ENCODE measurements around the gene MTRFR. TPM values are rescaled to one million over a fixed set of nuclear protein-coding genes. Genes with fewer than 3 reads are reported as not detected.

MTRFR gene
- total RNA-seq, 1 donor from 2014 or later, result 10.9 TPM

DNA sequence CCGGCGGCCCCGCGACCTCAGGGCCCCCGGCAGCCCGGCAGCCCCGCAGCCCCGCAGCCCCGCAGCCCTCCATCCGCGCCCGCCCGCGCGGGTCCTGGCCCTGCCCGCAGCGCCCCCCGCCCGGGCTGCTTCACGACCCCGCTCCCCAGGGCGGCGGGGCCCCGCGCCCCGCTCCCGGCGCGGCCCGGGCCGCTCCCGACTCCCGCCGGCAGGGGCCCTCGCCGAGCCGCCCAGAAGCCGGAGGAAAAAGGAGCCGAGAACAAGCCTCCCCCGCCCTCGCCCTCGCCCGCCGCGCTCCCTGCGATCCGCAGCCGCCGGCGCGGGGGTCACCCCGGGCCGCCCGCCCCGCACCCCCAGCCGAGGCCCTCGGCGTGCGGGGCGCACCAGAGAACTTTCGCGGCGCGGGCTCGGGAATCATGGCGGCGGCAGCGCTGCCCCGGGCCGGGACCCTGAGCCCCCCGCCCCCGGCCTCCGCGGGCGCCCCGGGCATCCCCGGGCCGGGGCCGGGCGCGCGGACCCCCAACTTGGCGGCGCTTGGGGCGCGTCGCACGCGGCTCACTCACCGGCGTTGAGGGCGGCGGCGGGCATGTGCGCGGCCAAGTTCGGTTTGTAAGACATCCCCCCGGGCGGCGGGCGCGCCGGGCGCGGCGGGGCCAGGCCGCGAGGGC, 37.9 kb downstream of the MTRFR start:
- DNase-seq, result peak; percentile 22

DNA sequence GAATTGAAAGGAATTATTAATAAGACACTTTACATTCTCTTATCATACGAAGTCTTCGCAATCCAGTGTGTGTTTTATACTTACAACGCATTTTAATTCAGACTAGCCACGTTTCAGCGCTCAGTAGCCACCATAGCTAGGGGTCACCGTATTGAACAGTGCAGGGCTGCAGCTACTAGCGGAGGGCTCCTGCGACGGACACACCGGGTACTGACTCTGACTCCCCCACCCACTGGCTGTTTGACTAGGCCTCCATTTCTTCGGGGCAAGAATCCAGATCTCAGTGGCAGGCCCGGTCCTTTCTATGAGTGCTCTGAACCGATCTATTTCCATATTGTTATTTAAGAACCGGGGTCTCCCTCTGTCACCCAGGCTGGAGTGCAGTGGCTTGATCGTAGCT, 39.9 kb downstream of the MTRFR start:
- no peak for DNase-seq

DNA sequence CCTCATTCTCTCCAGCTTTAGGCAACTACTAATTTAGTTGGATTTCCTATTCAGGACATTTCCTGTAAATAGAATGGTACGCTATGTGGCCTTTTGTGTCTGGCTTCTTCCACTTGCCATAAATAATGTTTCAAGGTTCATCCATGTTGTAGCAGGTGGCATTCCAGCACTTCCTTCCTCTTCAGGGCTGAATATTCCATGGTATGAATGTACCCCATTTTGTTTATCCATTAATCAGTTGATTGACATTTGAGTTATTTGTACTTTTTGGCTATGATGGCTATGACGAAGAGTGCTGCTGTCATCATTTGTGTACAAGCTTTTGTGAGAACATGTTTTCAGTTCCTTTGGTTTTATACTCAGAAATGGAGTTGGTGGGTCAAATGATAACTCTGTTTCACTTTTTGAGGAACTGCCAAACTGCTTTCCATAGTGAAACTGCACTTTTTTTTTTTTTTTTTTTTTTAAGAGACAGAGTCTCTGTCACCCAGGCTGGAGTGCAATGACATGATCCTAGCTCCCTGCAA, 44.9 kb downstream of the MTRFR start:
- DNase-seq, result no peak

DNA sequence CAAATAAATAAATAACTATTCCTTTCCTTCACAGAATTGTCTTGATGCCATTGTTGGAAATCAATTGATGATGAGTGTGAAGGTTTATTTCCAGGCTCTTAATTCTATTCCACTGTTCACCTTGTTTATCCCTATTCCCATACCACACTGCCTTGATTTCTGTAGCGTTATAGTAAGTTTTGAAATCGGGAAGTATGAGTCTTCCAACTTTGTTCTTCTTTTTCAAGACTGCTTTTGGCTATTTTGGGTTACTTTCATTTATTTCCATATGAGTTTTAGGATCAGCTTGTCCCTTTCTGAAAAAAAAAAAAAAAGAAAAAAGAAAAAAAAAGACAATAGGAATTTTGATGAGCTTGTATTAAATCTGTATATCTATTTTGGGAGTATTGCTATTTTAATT, 47.7 kb downstream of the MTRFR start:
- no peak for DNase-seq

DNA sequence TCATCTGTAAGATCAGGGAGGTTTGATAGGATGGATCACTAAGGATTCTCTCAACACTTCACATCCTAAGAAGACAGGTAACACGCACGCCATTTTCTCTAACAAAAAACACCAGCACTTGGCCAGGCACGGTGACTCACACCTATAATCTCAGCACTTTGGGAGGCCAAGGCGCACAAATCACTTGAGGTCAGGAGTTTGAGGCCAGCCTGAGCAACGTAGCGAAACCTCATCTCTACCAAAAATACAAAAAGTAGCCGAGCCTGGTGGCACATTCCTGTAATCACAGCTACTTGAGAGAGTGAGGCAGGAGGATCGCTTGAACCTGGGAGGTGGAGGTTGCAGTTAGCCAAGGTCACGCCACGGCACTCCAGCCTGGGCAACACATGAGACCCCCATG, 48.9 kb downstream of the MTRFR start:
- no peak for DNase-seq

DNA sequence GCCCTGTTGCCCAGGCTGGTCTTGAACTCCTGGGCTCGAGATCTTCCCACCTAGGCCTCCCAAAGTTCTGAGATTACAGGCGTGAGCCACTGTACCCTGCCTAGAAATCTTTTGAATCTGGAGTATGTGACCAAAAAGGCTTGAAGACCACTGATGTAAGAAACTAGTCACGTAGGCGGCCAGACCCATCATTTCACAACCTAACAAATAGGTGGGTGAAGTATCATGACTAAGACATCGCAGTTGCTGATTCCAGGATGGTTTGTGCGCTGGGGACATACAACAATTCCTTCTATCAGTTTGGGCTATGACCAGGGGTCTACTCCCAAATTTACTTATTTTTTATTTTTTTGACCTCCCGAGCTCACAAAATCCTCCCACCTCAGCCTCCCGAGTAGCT, 50.2 kb downstream of the MTRFR start:
- no peak for DNase-seq

DNA sequence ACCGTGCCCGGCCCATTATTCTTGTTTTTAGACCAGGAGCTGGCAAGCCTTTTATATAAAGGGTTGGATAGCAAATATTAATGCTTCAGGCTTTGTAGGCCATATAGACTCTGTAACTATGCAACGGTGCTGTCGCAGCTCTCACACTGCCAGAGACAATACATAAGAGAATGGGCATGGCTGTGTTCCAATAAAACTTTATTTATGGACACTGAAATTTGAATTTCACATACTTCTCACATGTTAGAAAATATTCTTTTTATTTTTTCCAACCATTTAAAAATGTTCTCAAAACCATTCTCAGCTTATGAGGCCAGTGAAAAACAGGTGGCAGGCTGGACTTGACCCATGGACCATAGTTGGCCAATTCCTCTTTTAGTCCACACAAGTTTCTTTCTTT, 51.4 kb downstream of the MTRFR start:
- no peak for DNase-seq

DNA sequence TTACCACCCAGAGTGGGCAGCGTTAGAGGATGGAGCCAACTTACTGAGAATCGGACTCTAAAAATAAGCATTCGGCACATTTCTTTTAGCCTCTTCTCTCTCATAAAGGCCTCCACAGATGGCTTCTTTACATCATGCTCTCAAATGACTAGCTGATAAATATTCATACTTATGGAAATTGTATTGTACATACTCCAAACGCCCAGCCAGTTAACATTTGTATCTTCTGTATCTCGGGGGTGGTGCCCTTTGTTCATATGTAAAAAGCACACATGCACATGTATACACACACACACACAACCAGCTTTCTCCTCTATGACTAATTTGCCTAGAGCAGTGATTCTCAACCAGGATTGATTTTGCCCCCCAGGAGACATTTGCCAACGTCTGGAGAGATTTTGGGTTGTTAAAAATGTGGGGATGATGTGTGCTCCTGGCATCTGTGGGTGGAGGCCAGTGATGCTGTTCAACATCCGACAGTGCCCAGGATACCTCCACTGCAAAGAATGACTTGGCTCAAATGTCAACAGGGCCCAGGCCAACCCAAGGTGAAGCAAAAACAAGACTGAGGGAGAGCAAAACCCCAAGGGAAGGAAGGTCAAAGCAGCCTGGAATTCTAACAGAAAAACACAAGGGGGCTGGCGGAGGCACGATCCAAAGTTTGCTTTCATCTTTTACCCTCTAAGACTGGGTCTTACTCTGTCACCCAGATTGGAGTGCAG, 53.6 kb downstream of the MTRFR start:
- no peak for DNase-seq

DNA sequence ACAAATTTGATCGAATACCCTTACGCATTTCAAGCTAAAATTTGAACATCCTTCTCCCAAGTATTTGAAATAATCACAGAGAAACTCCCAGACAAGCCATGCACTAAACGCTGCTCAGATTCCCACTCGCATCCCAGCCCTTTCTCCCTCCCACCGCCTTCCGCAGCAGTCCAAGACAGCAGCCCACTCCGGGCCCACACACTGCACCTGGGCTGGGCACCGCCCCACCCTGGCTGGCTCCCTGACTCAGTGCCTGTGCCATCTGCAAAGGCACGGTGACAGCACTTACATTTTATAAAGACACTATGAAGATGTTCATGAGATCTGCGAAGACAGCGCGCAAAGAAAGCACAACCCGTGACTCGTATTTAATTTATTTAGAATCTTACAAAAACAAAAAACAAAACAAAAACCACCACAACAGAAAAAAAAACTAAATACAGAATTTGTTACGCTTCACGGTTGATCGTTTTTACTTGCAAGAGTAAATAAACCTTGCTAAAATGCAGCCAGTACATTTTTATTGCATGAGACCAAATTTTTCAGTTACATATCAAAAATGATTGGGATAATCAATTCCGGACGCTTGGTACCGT, 55.6 kb downstream of the MTRFR start:
- DNase-seq, result no peak

DNA sequence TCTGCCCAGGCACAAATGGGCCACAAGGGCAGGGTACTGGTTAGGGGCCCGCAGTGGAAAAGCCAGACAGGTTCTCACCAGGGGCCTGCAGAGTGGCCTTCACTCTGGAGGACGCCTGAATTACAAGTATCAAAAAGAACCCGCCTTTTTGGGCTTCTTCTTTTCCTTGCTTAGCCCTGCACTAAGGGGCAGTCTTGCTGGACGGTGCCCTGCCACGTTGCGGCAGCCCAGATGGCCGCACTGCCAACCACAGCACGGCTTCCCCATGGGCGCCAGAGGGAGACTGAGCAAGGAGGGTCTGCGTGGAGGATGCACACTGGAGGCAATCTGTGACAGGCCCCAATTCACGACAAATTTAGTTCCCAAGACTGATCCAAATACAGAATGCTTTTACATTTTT, 56.7 kb downstream of the MTRFR start:
- no peak for DNase-seq

DNA sequence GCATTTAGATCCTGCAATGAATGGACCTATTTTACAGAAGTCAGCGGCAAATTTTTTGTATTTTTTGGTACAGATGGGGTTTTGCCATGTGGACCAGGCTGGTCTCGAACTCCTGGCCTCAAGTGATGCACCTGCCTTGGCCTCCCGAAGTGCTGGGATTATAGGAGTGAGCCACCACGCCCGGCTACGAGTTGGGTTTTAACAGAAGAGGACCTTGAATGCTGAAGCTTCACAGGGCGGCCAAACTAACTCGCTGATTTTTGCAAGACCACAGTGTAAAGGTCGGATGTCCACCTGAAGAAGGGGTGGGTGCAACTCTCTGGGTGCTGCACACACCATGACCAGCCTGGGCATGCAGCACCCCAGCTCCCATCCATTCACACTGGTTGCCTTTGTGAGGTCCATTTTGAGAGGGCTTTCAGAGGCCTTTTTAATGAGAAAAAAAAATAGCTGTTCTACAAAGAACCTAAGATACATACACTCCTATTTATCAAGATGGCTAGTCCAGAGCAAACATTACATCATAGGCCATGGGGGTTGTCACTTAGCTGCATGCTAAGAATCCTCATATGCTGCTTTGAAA, 60.0 kb downstream of the MTRFR start:
- no peak for DNase-seq

DNA sequence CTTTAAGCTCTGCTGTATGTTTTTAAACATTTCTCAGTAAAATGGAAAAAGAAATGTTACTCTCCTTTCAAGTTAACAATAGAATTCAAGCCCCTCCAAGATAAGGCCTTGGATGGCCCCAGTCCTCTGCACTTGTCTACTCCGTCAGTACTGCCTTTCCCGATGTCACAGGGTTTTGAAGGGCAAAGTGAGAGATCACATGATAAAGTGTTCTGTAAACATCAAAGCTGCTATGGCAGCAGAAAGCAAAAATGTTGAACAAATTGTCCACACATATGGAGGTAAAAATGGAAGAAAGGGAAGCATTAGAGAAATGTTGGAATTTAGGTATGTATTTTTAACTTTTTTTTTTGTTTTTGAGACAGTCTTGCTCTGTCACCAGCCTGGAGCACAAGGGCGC, 71.9 kb downstream of the MTRFR start:
- no peak for DNase-seq

DNA sequence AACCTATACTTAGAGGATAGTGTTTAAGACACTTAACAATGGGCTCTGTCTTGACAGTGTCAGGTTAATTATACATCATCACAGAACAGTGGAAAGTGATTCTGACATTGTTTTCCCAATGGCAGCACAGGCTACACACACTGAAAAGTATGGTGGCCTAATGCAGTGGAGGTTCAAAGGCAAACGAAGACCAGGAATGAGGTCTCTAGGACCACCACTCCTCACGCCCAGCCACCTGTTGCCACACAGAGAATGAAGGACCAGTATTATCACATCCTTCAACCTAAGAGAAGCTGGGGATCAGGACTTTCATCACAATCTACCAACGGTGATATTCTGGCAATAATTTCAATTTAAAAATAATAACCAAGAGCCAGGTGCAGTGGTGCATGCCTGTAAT, 73.0 kb downstream of the MTRFR start:
- DNase-seq, result no peak

Small RNAs within 50 kb of the gene (small RNA-seq; reads per million reads assigned to genes)
- not detected for gene RNA5SP375 (ENCODE audit: low replicate concordance)

Other genes starting within 250 kb of the MTRFR start
- 4.3 TPM for gene PITPNM2, start 82.3 kb upstream of the MTRFR start, total RNA-seq
- 39.1 TPM for gene MPHOSPH9, start 295 bp upstream of the MTRFR start, total RNA-seq
- gene CDK2AP1, start 38.4 kb downstream of the MTRFR start, total RNA-seq, result 67.8 TPM
- gene SBNO1, start 131.4 kb downstream of the MTRFR start, total RNA-seq, result 16.8 TPM
- 29.5 TPM for gene KMT5A, start 150.7 kb downstream of the MTRFR start, total RNA-seq
- 1.9 TPM for gene RILPL2, start 203.2 kb downstream of the MTRFR start, total RNA-seq
- gene SNRNP35, start 224.7 kb downstream of the MTRFR start, total RNA-seq, result 21.8 TPM

Data from skin of body (tissue), 3 donors.